GM12874 (cell line): ENCODE results near the gene TSPEAR.

Source experiments
- CTCF ChIP-seq: IDR thresholded peaks from 2 replicates; pipeline ENCODE4 v1.5.1; 2011; ENCODE audit warnings: low read depth, mild to moderate bottlenecking, control low read depth, low read length, moderate library complexity; ENCODE audit not compliant: insufficient read depth

Gene TSPEAR

GRCh38 chr21:44756423-44757185, 45.2 kb upstream of the TSPEAR start:
- no peak for TF ChIP-seq CTCF

GRCh38 chr21:44755227-44755626, 43.9 kb upstream of the TSPEAR start:
- TF ChIP-seq CTCF: no peak

- TF ChIP-seq CTCF: no peak
Observed at GRCh38 chr21:44753357-44753756, 42.0 kb upstream of the TSPEAR start.

- TF ChIP-seq CTCF: no peak
Observed at GRCh38 chr21:44752671-44753235, 41.4 kb upstream of the TSPEAR start.

- TF ChIP-seq CTCF: no peak
Observed at GRCh38 chr21:44751799-44752636, 40.6 kb upstream of the TSPEAR start.

- TF ChIP-seq CTCF: no peak
Observed at GRCh38 chr21:44751186-44751798, 39.9 kb upstream of the TSPEAR start.

GRCh38 chr21:44750675-44751025, 39.3 kb upstream of the TSPEAR start:
- TF ChIP-seq CTCF: no peak
